Hematopoietic multipotent progenitor cell (in vitro differentiated cells): Measurements from ENCODE around the gene GRIN3A. TPM values are rescaled to one million over a fixed set of nuclear protein-coding genes. Genes with fewer than 3 reads are reported as not detected.

Experiments
- DNase-seq, 3 donors: peaks; one replicate each; pipeline ENCODE4 v3.0.0-alpha.2; 2011 to 2015; ENCODE audit warnings: low read depth in 2 of 3, low spot score in 2 of 3
- total RNA-seq: library from RNA; depleted of rRNA; stranded (reverse); fragments of >200 nt; gene quantifications from one replicate; pipeline ENCODE4 v1.2.3, GENCODE V29; 2012

The GRIN3A gene
- total RNA-seq, 1 donor = under 0.01 TPM

- DNase-seq = peak; percentile 98 to 100 (median 99)
Observed at GRCh38 chr9:101533334-101534204, 204.9 kb downstream of the GRIN3A start, which contains the start of gene RNF20. TSS of gene RNF20 (plus strand) at chr9:101533853. CDS start at chr9:101535424, 1,571 bp downstream.

- peak; percentile 38 to 89 (median 76) for DNase-seq
Observed at GRCh38 chr9:101530076-101530711, 208.3 kb downstream of the GRIN3A start.

- DNase-seq = no peak
Observed at GRCh38 chr9:101528015-101528414, 210.4 kb downstream of the GRIN3A start.

- DNase-seq = no peak
Observed at GRCh38 chr9:101527066-101527465, 211.4 kb downstream of the GRIN3A start.

- DNase-seq = no peak
Observed at GRCh38 chr9:101524371-101524770, 214.1 kb downstream of the GRIN3A start.

Other genes with a start within 250 kb of the GRIN3A start
- gene RNF20, start 204.8 kb downstream of the GRIN3A start, total RNA-seq = 9.2 TPM
- not detected for gene PPP3R2, start 143.7 kb downstream of the GRIN3A start, total RNA-seq